MM.1S (cell line): ENCODE results near the gene FBXW5.

Experiments used
- DNase-seq: peaks from one replicate; pipeline ENCODE4 v3.0.0-alpha.2; 2015
- H2AFZ ChIP-seq: fragments of 300-600 bp; sonication (generic); 2 replicates; pipeline ENCODE4 v1.6.0; 2016; ENCODE audit warnings: antibody characterized with exemption, low read length
- H3F3A ChIP-seq: fragments of 300-600 bp; sonication (generic); 2 replicates; pipeline ENCODE4 v1.6.1; 2016; ENCODE audit warnings: mild to moderate bottlenecking, antibody characterized with exemption, low read length, moderate library complexity, mixed read lengths; ENCODE audit not compliant: insufficient read depth
- H3K27ac ChIP-seq: fragments of 300-600 bp; sonication (generic); 2 replicates; pipeline ENCODE4 v1.5.1; 2016; ENCODE audit warnings: mild to moderate bottlenecking, low read length
- H3K27me3 ChIP-seq: fragments of 300-600 bp; sonication (generic); replicated peaks from 2 replicates; pipeline ENCODE4 v1.6.0; 2016; ENCODE audit warnings: low read length; ENCODE audit not compliant: insufficient read depth
- H3K36me3 ChIP-seq: fragments of 300-600 bp; sonication (generic); replicated peaks from 2 replicates; pipeline ENCODE4 v1.6.1; 2016; ENCODE audit warnings: mild to moderate bottlenecking, low read length, mixed read lengths; ENCODE audit not compliant: insufficient read depth
- H3K4me1 ChIP-seq: fragments of 300-600 bp; sonication (generic); 2 replicates; pipeline ENCODE4 v1.6.1; 2016; ENCODE audit warnings: low read length, mixed read lengths
- H3K4me2 ChIP-seq: fragments of 300-600 bp; sonication (generic); 2 replicates; pipeline ENCODE4 v1.6.0; 2016; ENCODE audit warnings: low read depth, low read length
- H3K4me3 ChIP-seq: fragments of 300-600 bp; sonication (generic); 2 replicates; pipeline ENCODE4 v1.5.1; 2016; ENCODE audit warnings: low read length, mixed read lengths
- H3K79me2 ChIP-seq: fragments of 300-600 bp; sonication (generic); 2 replicates; pipeline ENCODE4 v1.6.1; 2016; ENCODE audit warnings: mixed run types, low read length, mixed read lengths
- H3K9ac ChIP-seq: fragments of 300-600 bp; sonication (generic); 2 replicates; pipeline ENCODE4 v1.6.1; 2016; ENCODE audit warnings: low read length, mixed read lengths
- H3K9me2 ChIP-seq: fragments of 300-600 bp; sonication (generic); replicated peaks from 2 replicates; pipeline ENCODE4 v1.6.1; 2016; ENCODE audit warnings: mild to moderate bottlenecking, low read length, mixed read lengths; ENCODE audit not compliant: insufficient read depth
- H3K9me3 ChIP-seq: fragments of 300-600 bp; sonication (generic); replicated peaks from 2 replicates; pipeline ENCODE4 v1.6.1; 2016; ENCODE audit warnings: mild to moderate bottlenecking, low read length, mixed read lengths; ENCODE audit not compliant: insufficient read depth
- H4K20me1 ChIP-seq: fragments of 300-600 bp; sonication (generic); 2 replicates; pipeline ENCODE4 v1.6.1; 2016; ENCODE audit warnings: mild to moderate bottlenecking, low read length, moderate library complexity, mixed read lengths; ENCODE audit not compliant: insufficient read depth
- CTCF ChIP-seq: fragments of 300-600 bp; sonication (generic); IDR thresholded peaks from 2 replicates; pipeline ENCODE4 v1.5.1; 2016; ENCODE audit warnings: antibody characterized with exemption, low read length, mixed read lengths
- EZH2 ChIP-seq: fragments of 300-600 bp; sonication (generic); optimal IDR thresholded peaks from 2 replicates; pipeline ENCODE3; 2017; ENCODE audit warnings: low read depth, mild to moderate bottlenecking, antibody characterized with exemption, low read length, mixed read lengths
- EZH2phosphoT487 ChIP-seq: fragments of 300-600 bp; sonication (generic); IDR thresholded peaks from 2 replicates; pipeline ENCODE4 v1.6.1; 2018; ENCODE audit warnings: antibody characterized with exemption, low read length

The FBXW5 gene

GRCh38 chr9:136910197-136910900 is 34.2 kb downstream of the FBXW5 start:
- H4K20me1 ChIP-seq = no peaks in the 10 kb centered on the region
- no peak overlapping the region for H3K9ac ChIP-seq
- H2AFZ ChIP-seq = no peak overlapping the region
- no peak overlapping the region for H3K27ac ChIP-seq
- no peaks in the 10 kb centered on the region for H3K9me3 ChIP-seq
- no peak overlapping the region for H3K4me3 ChIP-seq
- peaks cover 6% of the 10 kb centered on the region; the same call in 1 of the 2 replicates for H3K36me3 ChIP-seq
- no peaks in the 10 kb centered on the region for H3K27me3 ChIP-seq
- H3K4me2 ChIP-seq = no peak overlapping the region
- H3K79me2 ChIP-seq = peaks cover 62% of the 10 kb centered on the region
- no peaks in the 10 kb centered on the region for H3F3A ChIP-seq
- TF ChIP-seq EZH2 = no peak
- TF ChIP-seq CTCF = no peak
- TF ChIP-seq EZH2phosphoT487 = no peak
- no peaks in the 10 kb centered on the region for H3K4me1 ChIP-seq
- H3K9me2 ChIP-seq = no peaks in the 10 kb centered on the region
- no peak for DNase-seq

GRCh38 chr9:136907011-136907914 is 37.3 kb downstream of the FBXW5 start:
- peaks cover 3% of the 10 kb centered on the region for H3K36me3 ChIP-seq
- H3K4me3 ChIP-seq = no peak overlapping the region
- TF ChIP-seq EZH2phosphoT487 (no peak), EZH2 (no peak), CTCF (no peak)
- H2AFZ ChIP-seq = no peak overlapping the region
- no peak for DNase-seq
- peaks cover 71% of the 10 kb centered on the region for H3K79me2 ChIP-seq
- H3K27ac ChIP-seq = no peak overlapping the region
- H3K9me3 ChIP-seq = no peaks in the 10 kb centered on the region
- H4K20me1 ChIP-seq = no peaks in the 10 kb centered on the region
- H3K9ac ChIP-seq = no peak overlapping the region
- H3F3A ChIP-seq = peaks cover 10% of the 10 kb centered on the region
- peaks cover 11% of the 10 kb centered on the region for H3K4me1 ChIP-seq
- H3K9me2 ChIP-seq = no peaks in the 10 kb centered on the region
- H3K4me2 ChIP-seq = no peak overlapping the region
- no peaks in the 10 kb centered on the region for H3K27me3 ChIP-seq

GRCh38 chr9:136906266-136906665 is 38.3 kb downstream of the FBXW5 start:
- Histone ChIP-seq H3K9me3 (no peaks in the 10 kb centered on the region), H3F3A (peaks cover 20% of the 10 kb centered on the region), H3K27me3 (no peaks in the 10 kb centered on the region), H3K9ac (no peak overlapping the region), H3K4me2 (no peak overlapping the region), H3K4me3 (no peak overlapping the region), H3K4me1 (peaks cover 21% of the 10 kb centered on the region), H3K36me3 (peaks cover 3% of the 10 kb centered on the region), H3K27ac (no peak overlapping the region), H3K79me2 (peaks cover 73% of the 10 kb centered on the region), H4K20me1 (no peaks in the 10 kb centered on the region), H3K9me2 (no peaks in the 10 kb centered on the region), H2AFZ (no peak overlapping the region)
- no peak for TF ChIP-seq CTCF
- no peak for TF ChIP-seq EZH2phosphoT487
- no peak for TF ChIP-seq EZH2
- DNase-seq = no peak
